Calu3 (cell line): ENCODE data around the gene CSF1. TPM values are rescaled to one million over a fixed set of nuclear protein-coding genes. Genes with fewer than 3 reads are reported as not detected.

ENCODE experiments used
- BruUV-seq: library from RNA; stranded (reverse); fragments of 400-500 nt; replicated peaks from 2 replicates; lab custom pipeline; 2021; lab: Mats Ljungman, UMichigan
- CTCF ChIA-PET: fragments of 300-600 bp; sonication (Branson Sonifier 250); formaldehyde crosslinking; loops from one replicate; lab custom pipeline; 2022; ENCODE audit warnings: antibody characterized with exemption; lab: Charles Lee
- DNase-seq: peaks from one replicate; pipeline ENCODE4 v3.0.0; 2022
- H3K27ac Mint-ChIP-seq: one replicate; pipeline ENCODE4 v1.8.0; 2022; ENCODE audit warnings: mixed read lengths; ENCODE audit not compliant: unreplicated experiment
- H3K27me3 Mint-ChIP-seq: one replicate; pipeline ENCODE4 v1.8.0; 2022; ENCODE audit warnings: mixed read lengths; ENCODE audit not compliant: unreplicated experiment
- H3K36me3 Mint-ChIP-seq: one replicate; pipeline ENCODE4 v1.8.0; 2022; ENCODE audit warnings: mild to moderate bottlenecking, moderate library complexity, mixed read lengths; ENCODE audit not compliant: insufficient read depth, unreplicated experiment
- H3K4me1 Mint-ChIP-seq: one replicate; pipeline ENCODE4 v1.8.0; 2022; ENCODE audit warnings: mild to moderate bottlenecking, low read depth, mixed read lengths; ENCODE audit not compliant: unreplicated experiment
- H3K4me3 Mint-ChIP-seq: one replicate; pipeline ENCODE4 v1.8.0; 2022; ENCODE audit warnings: mild to moderate bottlenecking, low read depth, moderate library complexity, mixed read lengths; ENCODE audit not compliant: unreplicated experiment
- H3K9me3 Mint-ChIP-seq: one replicate; pipeline ENCODE4 v1.8.0; 2022; ENCODE audit warnings: low read depth, mixed read lengths; ENCODE audit not compliant: unreplicated experiment
- intact Hi-C: fragments of 100-400 bp; cut with micrococcal nuclease; formaldehyde crosslinking; loops from one replicate; pipeline ENCODE4 v1.10.0; 2022; ENCODE audit not compliant: unreplicated experiment
- total RNA-seq: library from RNA; stranded (reverse); gene quantifications from 2 replicates; pipeline ENCODE4 v1.2.3, GENCODE V29; 2022
- TF ChIP-seq, protein P1 (sequence below): fragments of 200-600 bp; IDR thresholded peaks from one replicate; pipeline ENCODE4 v1.8.0; 2022; ENCODE audit warnings: antibody characterized with exemption; ENCODE audit not compliant: unreplicated experiment

CSF1 gene
- total RNA-seq, 1 experiment from 2014 or later: 10.8 TPM

GRCh38 chr1:109923946-109924275, 13.3 kb downstream of the CSF1 start:
- Mint-ChIP-seq H3K9me3 (no peaks in the 10 kb centered on the region), H3K36me3 (peaks cover 13% of the 10 kb centered on the region), H3K4me3 (no peak overlapping the region), H3K27ac (no peak overlapping the region), H3K4me1 (peaks cover 7% of the 10 kb centered on the region), H3K27me3 (no peaks in the 10 kb centered on the region)
- DNase-seq: no peak
- TF ChIP-seq, protein P1, sequence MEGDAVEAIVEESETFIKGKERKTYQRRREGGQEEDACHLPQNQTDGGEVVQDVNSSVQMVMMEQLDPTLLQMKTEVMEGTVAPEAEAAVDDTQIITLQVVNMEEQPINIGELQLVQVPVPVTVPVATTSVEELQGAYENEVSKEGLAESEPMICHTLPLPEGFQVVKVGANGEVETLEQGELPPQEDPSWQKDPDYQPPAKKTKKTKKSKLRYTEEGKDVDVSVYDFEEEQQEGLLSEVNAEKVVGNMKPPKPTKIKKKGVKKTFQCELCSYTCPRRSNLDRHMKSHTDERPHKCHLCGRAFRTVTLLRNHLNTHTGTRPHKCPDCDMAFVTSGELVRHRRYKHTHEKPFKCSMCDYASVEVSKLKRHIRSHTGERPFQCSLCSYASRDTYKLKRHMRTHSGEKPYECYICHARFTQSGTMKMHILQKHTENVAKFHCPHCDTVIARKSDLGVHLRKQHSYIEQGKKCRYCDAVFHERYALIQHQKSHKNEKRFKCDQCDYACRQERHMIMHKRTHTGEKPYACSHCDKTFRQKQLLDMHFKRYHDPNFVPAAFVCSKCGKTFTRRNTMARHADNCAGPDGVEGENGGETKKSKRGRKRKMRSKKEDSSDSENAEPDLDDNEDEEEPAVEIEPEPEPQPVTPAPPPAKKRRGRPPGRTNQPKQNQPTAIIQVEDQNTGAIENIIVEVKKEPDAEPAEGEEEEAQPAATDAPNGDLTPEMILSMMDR: no peak
- CTCF ChIA-PET: interaction anchor here (1.2 kb wide), 1 partner anchor 56 kb away, joined by 4 read pairs; no protein-coding TSS in a partner anchor
- BruUV-seq: no TSS peak
- intact Hi-C loops: no loop called here

- TF ChIP-seq, protein P1: no peak
- H3K27ac Mint-ChIP-seq: no peak overlapping the region
- H3K4me3 Mint-ChIP-seq: no peak overlapping the region
- BruUV-seq: no TSS peak
- peaks cover 13% of the 10 kb centered on the region for H3K36me3 Mint-ChIP-seq
- intact Hi-C loops: no loop called here
- CTCF ChIA-PET: no interaction called here
- peaks cover 7% of the 10 kb centered on the region for H3K4me1 Mint-ChIP-seq
- DNase-seq: no peak
- H3K9me3 Mint-ChIP-seq: no peaks in the 10 kb centered on the region
- H3K27me3 Mint-ChIP-seq: no peaks in the 10 kb centered on the region
These were observed 13.7 kb downstream of the CSF1 start for GRCh38 chr1:109924316-109924715.

DNA sequence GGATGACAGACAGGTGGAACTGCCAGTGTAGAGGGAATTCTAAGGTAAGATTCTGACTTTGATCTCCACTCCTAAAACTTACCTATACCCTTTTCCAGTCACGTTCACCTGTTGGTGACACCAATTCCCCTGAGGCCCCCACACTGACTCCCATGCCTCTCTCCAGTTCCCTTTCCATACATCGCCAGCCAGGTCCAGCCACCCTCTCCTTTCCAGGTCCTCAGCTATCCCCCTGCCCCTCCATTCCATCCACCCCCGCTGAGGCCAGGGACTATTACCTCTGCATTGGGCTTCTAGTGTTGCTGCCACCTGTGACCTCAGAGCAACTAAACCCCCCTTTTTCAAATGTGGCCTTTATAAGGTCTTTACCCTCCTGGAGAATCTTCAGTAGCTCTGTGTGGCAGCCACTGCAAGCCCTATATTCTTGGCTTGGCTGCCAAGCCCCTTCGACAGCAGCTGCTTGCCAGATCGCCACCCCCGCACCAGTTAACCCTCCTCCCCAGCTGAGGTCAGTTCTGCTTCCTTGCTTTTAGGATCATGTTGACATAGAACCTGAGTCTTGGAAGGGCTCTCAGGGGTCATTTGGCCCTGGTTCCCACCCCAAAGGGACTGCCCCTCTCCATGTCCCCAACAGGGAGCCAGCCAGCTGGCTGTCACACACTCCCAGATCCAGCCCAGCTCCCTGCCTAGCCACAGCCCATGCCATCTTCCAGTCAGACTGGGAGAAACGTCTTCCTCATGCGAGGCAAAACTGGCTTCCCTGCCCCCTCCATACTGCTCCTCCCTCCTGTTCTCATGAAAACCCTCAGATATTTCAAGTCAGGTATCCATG, 14.7 kb downstream of the CSF1 start:
- Mint-ChIP-seq H3K27ac (no peak overlapping the region), H3K27me3 (no peaks in the 10 kb centered on the region), H3K36me3 (peaks cover 13% of the 10 kb centered on the region), H3K4me1 (peaks cover 7% of the 10 kb centered on the region), H3K9me3 (no peaks in the 10 kb centered on the region), H3K4me3 (no peak overlapping the region)
- CTCF ChIA-PET: no interaction called here
- TF ChIP-seq, protein P1: no peak
- no peak for DNase-seq
- BruUV-seq: no TSS peak
- intact Hi-C loops: no loop called here

- intact Hi-C loops: no loop called here
These were observed 16.1 kb downstream of the CSF1 start for GRCh38 chr1:109926662-109927300.

More at GRCh38 chr1:109926662-109927300, 16.1 kb downstream of the CSF1 start:
- Mint-ChIP-seq H3K4me3 (no peak overlapping the region), H3K36me3 (peaks cover 9% of the 10 kb centered on the region), H3K9me3 (no peaks in the 10 kb centered on the region), H3K27ac (no peak overlapping the region), H3K27me3 (no peaks in the 10 kb centered on the region), H3K4me1 (peaks cover 16% of the 10 kb centered on the region)
- DNase-seq: no peak
- CTCF ChIA-PET: no interaction called here
- TF ChIP-seq, protein P1: no peak
- no TSS peak for BruUV-seq
